ENCODE measurements around the gene ASPDH.

ASPDH gene

GRCh38 chr19:50513746-50514345, at the start of gene ASPDH:
ASPDH (minus strand) TSS chr19:50513913; CDS start chr19:50513823, 90 bp downstream.
- DNase-seq = no peak

GRCh38 chr19:50562996-50563395, 49.3 kb upstream of the ASPDH start:
- DNase-seq = no peak

DNA sequence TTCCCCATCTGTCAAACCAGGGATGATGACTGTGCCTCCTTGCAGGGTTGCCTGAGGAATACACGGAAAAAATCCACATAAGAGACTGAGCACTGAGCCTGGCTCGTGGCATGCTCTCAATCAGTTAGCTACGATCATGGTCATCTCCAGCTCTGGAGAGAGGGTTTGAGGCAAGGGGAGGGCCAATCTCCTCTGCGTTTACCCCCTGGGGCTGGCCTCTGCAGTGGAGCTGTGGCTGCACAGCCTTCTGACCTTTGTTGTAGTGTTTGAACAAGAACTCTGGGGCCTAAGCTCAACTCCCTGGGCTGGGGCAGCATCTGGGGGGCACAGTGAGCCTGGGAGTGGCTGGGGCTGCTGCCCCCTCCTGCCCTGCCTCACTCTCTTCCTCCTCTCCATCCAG, 48.6 kb upstream of the ASPDH start:
- no peak for DNase-seq

DNA sequence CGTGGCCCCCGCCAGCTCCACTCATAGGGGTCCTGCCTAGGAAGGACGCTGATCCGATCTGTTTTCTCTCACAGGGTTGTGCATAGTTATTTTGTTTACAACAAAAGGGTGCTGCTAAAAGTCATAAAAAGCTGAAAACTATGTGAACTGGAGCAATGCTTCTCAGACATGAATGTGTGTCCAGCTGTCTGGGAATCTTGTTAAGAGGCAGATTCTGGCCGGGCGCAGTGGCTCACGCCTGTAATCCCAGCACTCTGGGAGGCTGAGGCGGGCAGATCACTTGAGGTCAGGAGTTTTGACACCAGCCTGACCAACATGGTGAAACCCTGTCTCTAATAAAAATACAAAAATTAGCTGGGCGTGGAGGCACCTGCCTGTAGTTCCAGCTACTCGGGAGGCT, 45.9 kb upstream of the ASPDH start:
- no peak for DNase-seq

DNA sequence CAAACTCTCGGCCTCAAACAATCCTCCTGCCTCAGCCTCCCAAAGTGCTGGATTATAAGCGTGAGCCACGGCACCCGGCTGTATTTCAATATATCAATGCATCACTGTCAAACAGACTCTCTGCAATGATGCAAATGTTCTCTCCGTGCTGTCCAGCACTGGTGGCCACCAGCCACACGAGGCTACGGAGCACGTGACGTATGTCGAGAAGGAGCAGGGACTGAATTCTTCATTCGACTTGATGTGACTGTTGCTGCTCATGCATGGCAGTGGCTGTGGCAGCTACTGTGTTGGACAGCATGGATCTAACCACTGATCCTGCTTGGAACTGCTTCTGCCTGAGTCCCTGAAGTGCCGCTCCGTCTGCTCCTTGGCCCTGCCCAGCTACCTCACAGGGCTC, 44.7 kb upstream of the ASPDH start:
- no peak for DNase-seq

- no peak for DNase-seq
These were observed 44.3 kb upstream of the ASPDH start for GRCh38 chr19:50558039-50558438.

DNA sequence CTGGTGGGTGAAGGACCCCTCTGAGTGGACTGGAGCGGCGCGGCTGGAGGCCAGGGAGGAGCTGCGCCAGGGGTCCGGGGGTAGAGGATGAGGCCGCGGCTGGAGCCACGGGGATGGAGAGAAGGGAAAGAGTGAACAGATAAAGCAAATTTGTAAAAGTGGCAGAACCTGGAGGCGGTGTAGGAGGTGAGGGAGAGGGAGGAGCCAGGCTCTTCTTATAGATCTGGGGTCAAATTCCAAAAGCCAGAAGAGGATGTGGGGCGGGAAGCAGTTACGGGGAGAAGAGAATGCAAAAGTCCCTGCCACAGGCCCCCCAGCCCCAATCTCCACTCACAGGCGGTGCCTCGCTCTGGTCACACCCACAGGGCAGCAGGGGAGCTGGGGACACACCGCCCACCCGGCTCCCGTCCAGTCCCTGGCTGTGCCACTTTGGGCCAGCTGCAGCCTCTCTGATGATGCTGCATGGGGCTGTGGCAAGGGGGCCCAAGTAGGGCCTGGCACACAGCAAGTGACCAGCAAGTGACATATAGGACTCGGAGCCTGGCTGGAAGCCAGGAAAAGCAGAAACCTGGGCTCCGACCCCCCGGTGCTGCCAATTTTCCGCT, 43.4 kb upstream of the ASPDH start:
- no peak for DNase-seq

DNA sequence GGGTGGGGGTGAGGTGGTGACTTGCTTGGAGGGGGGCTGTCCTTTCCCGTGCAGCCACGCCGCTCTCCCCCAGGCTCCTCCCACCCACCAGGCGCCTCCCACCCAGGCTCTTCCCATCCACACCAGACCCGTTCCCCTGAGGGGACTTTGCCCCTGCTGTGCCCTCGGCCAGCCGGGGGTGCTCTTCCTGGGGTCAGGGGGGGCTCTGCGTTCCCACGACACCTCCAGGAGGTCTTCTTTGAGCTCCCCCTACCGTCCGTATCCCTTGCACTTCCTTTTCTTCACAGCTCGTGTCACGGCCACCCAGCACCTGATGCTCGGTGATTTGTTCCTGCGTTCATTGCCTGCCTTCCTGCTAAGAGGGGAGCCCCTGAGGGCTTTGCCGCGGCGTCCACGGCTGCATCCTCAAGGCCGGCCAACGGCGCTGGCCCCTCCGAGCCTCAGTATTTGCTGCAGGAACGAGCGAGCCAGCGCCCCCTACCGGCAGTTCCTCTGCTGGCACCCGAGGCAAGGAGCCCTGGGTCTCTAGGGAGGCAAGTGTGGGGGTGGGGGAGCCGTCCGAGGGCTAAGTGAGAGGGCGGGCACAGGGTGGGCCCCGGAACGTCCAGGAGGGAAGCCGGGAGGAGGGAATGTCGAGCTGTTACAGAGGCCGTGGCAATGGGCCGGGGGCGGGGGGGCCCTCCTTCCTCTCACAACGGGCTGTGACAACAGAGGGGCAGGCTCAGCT, 42.7 kb upstream of the ASPDH start:
- DNase-seq = peak; percentile 15

- no peak for DNase-seq
These were observed 42.0 kb upstream of the ASPDH start for GRCh38 chr19:50555450-50556281.

DNA sequence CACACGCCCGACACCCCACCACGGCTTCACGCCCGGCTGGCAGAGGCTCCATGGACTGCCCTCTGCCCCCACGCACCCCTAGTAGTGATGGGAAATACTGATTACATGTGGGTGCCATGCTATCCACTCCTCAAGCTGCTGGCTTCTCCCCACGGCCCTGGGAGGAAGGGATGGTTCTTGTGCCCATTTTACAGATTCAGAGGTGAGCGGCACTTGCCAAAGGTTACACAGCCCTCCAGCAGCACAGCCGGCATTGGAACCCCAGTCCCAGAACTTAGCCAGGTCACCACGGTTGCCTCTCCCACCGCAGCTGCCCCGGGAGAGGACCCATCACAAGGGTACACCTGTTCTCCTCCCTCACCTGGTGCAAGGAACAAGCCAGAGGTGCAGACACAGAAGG, 41.3 kb upstream of the ASPDH start:
- no peak for DNase-seq

- DNase-seq = no peak
These were observed 40.5 kb upstream of the ASPDH start for GRCh38 chr19:50554212-50554611.

DNA sequence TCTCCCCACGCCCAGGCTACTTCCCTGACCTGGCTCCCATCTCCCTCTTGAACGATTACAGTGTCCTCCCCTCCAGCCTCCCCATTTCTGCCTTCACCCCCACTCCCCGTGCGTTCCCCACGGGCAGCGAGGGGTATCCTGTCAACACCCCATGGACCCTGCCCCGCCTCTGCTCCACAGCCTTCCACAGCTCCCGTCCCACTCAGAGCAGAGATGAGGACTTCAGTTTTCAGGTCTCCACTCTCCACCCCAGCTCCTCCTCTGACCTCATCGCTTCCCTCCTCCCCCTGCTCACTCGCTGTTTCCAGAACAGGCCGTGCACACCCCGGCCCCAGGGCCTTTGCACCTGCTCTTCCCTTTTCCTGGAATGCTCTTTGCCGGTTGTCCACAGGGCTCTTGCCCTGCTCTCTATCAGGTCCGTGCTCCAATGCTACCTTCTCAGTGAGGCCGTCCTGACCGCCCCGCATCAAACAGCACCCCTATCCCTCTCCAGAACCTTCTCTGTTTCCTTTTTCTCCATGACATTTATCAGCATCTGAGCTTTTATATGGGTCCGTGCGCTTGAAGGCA, 39.5 kb upstream of the ASPDH start:
- no peak for DNase-seq

GRCh38 chr19:50552540-50552939, 38.8 kb upstream of the ASPDH start:
- no peak for DNase-seq

DNA sequence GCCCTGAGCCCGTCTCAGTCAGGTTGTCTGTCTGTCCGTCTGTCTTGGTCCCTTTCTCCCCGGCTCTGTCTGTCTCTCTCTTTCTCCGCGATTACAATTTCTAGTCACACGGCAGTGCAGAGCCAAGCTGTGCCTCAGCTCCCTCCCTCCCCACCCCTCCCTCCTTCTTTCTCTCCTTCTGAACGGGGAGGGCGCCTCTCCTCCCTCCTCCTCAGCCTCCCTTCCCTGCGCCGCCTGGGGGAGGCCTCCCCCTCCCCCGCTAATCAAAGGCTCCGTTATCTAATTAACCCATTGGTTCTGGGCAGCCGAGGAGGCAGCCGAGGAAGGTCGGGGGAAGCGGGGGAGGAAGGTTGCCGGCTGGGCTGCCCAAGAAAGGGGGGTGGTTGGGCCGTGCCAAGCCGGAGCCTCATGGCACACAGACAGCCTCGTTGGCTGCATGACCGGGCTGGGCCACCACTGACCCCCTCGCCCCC, 38.0 kb upstream of the ASPDH start:
- no peak for DNase-seq

DNA sequence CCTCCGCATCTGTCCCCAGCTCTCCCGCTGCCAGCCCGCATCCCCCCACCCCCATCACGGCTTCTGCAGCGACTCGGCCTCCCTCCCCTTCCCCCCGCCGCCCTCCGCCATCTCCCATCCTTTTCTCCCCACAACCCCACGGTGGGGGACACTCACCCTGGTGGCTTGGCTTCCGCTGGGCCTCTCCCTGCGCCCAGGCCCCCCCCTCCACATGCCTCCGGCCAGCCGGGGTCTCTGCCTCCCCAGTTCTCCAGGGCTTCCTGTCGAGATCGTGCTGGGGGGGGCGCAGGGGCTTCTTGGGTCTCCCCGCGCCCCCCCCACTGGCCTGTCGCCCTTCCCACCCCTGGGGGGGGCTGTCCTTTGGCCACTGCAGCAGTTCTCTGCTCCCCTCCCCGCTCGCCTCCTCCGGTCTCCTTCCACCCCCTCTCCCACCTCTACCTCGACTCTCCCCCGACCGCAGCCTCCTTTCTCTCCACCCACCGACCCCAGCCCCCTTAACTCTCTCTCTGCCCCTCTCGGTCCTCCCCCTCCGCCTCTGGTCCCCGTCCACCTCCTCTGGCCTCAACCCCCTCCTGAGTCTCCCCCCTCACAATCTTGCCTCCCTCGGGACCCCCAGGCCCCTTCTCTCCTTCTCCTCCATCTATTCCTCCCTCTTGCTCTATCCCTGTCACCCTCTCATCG, 37.5 kb upstream of the ASPDH start:
- DNase-seq = no peak

DNA sequence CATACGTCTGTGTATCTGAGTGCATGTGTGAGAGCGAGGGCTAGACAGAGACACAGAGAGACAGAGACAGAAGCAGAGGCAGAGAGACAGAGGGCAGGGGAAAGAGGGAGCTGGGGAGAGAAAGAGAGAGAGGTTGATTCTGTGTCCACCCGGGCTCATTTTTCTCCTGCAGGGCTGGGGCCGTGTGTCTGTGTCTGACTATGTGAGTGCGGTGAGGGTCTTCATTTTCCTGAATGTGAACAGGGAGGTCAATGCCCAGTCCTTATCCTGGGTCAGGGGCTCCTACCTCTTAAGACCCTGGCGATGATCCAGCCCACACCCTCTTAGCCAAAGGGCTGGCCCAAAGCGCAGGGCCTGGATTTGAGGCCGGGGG, 36.9 kb upstream of the ASPDH start:
- no peak for DNase-seq

DNA sequence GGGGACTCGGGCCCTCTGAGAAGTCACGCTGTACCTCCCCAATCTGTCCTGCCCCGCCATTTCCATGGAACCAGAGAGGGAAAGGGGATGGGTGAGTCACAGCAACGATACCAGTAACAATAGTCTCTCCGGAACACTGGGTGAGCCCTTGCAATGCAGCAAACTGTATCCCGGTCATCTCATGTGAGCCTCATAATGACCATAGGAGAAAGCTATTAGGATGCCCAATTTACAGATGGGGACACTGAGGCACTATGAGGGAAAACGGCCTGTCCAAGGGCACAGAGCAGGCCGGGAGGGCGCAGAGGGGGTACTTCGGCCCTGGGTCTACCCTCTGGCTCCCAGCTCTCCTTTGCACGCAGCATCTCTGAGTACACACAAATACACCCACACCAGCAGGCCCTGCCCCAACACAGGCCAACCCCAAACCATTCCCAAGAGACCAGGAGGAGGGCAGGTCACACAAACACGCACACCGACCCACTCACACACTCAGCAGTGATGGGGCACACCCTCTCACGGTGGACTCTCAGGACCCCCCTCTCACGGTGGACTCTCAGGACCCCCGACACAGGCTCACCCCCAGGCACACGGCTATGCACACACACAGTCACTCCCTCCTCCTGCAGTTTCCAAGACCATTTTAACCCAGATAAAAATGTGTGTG, 36.3 kb upstream of the ASPDH start:
- no peak for DNase-seq

GRCh38 chr19:50549059-50549926, 35.6 kb upstream of the ASPDH start:
- DNase-seq = no peak

DNA sequence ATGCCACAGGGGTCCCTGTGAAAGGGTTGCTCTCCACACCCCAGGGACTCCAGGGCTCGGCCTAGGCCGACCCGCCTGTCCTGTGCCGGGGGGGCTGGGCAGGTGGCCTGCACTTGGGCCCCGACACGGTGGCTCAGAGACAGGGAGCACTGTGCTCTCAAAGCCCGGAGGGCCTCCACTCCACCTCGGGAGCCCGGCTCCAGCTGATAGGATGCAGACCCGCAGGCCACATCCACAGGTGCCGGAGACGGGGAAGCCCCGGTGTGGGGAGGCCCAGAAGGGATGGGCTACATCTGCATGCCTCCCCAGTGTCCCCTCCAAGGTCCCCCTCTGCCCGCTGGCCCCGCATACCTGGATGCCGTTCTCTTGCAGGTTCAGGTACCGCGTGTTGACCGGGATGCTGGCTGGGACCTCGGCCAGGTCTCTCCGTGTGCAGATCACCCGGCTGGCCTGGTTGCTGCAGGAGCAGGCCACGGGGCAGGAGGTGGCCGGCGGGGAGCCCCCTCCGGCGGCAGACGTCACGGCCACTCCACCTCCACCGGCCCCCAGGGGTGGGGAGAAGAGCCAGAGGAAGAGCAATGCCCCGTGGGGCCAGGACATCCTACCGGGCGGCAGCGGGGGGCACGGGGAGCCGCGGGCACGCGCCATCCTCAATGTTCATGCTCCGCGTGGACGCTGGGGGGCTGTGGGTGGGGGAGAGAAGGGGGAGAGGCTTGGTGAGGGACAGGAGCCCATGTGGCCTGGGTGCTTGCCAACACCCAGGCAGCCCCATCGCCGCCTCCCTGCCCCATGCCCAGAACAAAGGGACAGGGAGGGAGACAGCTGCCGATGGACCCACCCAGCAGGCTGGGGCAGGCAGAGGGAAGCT, 34.7 kb upstream of the ASPDH start:
- no peak for DNase-seq

Data from amniotic stem cell (primary cell).